Measurements from ENCODE around the gene SLC7A5.

SLC7A5 gene

GRCh38 chr16:87791295-87792204, 77.8 kb downstream of the SLC7A5 start:
- TF ChIP-seq MYNN (tag by site-specific recombination; IDR thresholded peaks at IDR 0.05; ENCODE audit: borderline replicate concordance) (no peak), ZNF121 (tag by site-specific recombination; IDR thresholded peaks at IDR 0.05) (no peak), ZNF776 (tag by site-specific recombination; IDR thresholded peaks at IDR 0.05; ENCODE audit: borderline replicate concordance) (no peak), ZNF792 (tag by site-specific recombination; IDR thresholded peaks at IDR 0.05) (no peak), ZNF580 (tag by site-specific recombination; IDR thresholded peaks at IDR 0.05) (no peak), KLF17 (tag by site-specific recombination; IDR thresholded peaks at IDR 0.05) (peak; percentile 60; the same call in 1 of the 2 replicates), ZNF768 (tag by site-specific recombination; IDR thresholded peaks at IDR 0.05) (no peak), ZNF623 (tag by site-specific recombination; IDR thresholded peaks at IDR 0.05) (peak; percentile 38), ZFP41 (tag by site-specific recombination; IDR thresholded peaks at IDR 0.05; ENCODE audit: borderline replicate concordance) (no peak), KLF1 (tag by site-specific recombination; IDR thresholded peaks at IDR 0.05) (peak; percentile 75), ZNF26 (tag by site-specific recombination; IDR thresholded peaks at IDR 0.05) (no peak), ZIC2 (tag by site-specific recombination; IDR thresholded peaks at IDR 0.05) (0 out of 2 replicates have a peak, but pooled peaks have one; percentile 21), ZNF518A (tag by site-specific recombination; conservative IDR thresholded peaks at IDR 0.05; ENCODE audit: low read depth) (no peak)
- TF ChIP-seq, protein P1, sequence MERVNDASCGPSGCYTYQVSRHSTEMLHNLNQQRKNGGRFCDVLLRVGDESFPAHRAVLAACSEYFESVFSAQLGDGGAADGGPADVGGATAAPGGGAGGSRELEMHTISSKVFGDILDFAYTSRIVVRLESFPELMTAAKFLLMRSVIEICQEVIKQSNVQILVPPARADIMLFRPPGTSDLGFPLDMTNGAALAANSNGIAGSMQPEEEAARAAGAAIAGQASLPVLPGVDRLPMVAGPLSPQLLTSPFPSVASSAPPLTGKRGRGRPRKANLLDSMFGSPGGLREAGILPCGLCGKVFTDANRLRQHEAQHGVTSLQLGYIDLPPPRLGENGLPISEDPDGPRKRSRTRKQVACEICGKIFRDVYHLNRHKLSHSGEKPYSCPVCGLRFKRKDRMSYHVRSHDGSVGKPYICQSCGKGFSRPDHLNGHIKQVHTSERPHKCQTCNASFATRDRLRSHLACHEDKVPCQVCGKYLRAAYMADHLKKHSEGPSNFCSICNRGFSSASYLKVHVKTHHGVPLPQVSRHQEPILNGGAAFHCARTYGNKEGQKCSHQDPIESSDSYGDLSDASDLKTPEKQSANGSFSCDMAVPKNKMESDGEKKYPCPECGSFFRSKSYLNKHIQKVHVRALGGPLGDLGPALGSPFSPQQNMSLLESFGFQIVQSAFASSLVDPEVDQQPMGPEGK (tag by site-specific recombination; IDR thresholded peaks at IDR 0.05), result 0 out of 2 replicates have a peak, but pooled peaks have one; percentile 24
- TF ChIP-seq, protein P2, sequence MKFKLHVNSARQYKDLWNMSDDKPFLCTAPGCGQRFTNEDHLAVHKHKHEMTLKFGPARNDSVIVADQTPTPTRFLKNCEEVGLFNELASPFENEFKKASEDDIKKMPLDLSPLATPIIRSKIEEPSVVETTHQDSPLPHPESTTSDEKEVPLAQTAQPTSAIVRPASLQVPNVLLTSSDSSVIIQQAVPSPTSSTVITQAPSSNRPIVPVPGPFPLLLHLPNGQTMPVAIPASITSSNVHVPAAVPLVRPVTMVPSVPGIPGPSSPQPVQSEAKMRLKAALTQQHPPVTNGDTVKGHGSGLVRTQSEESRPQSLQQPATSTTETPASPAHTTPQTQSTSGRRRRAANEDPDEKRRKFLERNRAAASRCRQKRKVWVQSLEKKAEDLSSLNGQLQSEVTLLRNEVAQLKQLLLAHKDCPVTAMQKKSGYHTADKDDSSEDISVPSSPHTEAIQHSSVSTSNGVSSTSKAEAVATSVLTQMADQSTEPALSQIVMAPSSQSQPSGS (tag by site-specific recombination; IDR thresholded peaks at IDR 0.05; ENCODE audit: low read depth), result peak; percentile 49; the same call in 1 of the 2 replicates
- no peak overlapping the region for H3K4me3 ChIP-seq (ENCODE audit: low read depth, low read length)
- no peaks in the 10 kb centered on the region for H3K9me3 ChIP-seq (ENCODE audit: control insufficient read depth, insufficient read depth, low read depth, low read length)
- ChIA-PET POLR2A (interaction anchor here (0.9 kb wide), 1 partner anchor 10 kb away, joined by 3 read pairs; no protein-coding TSS in a partner anchor), CTCF (interaction anchor here (0.7 to 7.0 kb wide), 4 partner anchors 11 to 80 kb away, joined by 3 to 52 read pairs (median 7); no protein-coding TSS in a partner anchor)
- H3K36me3 ChIP-seq (ENCODE audit: control insufficient read depth in 2 of 2, insufficient read depth in 1 of 2, low read length in 2 of 2), result no peaks in the 10 kb centered on the region
- H3K27ac ChIP-seq (ENCODE audit: extremely low read depth, low read depth, low read length), result no peak overlapping the region
- H3K4me1 ChIP-seq (ENCODE audit: control insufficient read depth, insufficient read depth, low read length), result no peaks in the 10 kb centered on the region
